T-helper 2 cell treated with Interferon-gamma antibody and Interleukin-4, amounts not matched to agents 100 ng/mL and 5 ng/mL, for 36 hours (primary cell): ENCODE data around the gene SUPT20HL1. TPM values are rescaled to one million over a fixed set of nuclear protein-coding genes. Genes with fewer than 3 reads are reported as not detected.

Experiments used
- intact Hi-C: fragments of 100-400 bp; cut with micrococcal nuclease; formaldehyde crosslinking; loops from one replicate; pipeline ENCODE4 v1.15.1; 2023
- total RNA-seq: library from RNA; stranded (reverse); gene quantifications from 2 replicates; pipeline ENCODE4 v1.2.3, GENCODE V29; 2022

SUPT20HL1 gene
- total RNA-seq, 1 donor from 2014 or later, result not detected

DNA sequence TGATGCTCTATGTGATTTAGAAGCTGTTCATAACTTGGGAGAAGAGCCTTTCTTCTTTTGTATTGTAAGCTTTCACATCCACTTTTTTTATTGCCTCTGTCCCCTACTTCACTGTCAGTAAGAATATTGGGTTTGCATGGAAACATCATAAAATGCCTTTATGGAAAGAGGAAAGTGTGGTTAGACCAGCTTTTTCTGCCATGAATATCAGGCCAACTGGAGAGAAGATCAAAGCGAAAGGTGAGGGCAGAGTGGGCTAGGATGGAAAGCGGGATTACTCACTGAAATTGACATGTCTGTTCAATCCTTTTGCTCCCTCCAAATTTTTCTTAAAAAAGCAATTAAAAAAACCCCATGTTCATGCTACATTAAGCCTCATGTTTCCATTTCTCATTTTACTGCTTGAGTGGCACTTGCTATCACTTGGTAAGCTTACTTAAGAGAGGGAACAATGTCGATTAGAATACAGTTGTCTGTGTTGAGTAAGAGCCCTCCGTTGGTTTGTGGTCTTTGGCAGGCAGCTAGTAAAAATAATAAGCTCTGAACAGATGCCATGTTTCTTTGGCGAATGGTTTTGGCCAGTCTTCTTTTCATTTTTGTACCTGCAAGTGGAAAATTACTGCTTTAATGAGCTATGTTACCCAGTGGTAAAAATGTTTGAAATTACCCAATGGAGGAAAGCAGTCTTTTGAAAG is 35.9 kb downstream of the SUPT20HL1 start:
- intact Hi-C loops, result loop anchor here (1.0 to 10.0 kb wide), 4 partner anchors 103 to 748 kb away; partner anchors contain the start of gene POLA1

DNA sequence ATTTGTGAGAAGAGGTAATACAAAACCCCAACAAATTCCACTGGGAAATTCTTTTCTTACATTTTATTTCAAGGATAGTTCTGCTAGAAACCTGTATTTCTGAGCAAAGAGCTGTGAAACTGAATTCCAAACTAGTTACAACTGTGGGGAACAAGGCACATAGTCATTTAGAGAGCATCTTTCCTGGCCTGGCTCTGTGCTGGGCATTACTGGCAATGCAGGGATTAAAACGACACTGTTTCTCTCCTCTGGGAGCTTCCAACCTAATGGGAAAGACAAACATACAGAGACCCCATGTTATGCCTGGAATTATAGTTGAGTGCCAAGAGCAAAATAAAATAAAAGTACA is 36.5 kb downstream of the SUPT20HL1 start:
- intact Hi-C loops, result loop anchor here (1.0 to 10.0 kb wide), 4 partner anchors 102 to 748 kb away; partner anchors contain the start of gene POLA1

DNA sequence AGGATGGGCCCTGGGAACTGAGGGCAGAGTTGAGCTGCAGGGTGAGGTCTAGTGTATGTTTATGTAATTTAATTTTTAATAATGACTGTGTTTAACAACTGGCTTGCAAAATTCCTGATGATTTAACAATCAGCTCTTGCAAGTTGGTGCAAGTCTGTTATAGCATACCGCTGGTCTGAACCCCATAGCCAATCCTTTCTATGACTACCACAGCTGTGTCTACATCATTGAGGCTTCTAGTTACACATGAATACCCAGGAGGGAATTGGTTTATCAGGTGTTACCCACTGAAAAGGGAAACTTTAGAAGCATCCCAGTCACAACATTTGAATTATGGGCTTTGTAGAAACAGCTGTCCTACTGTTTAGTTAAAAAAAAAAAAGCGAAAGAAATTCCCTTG is 38.3 kb downstream of the SUPT20HL1 start:
- intact Hi-C loops, result loop anchor here (5.0 to 10.0 kb wide), 2 partner anchors 294 to 746 kb away; partner anchors contain the start of gene POLA1

DNA sequence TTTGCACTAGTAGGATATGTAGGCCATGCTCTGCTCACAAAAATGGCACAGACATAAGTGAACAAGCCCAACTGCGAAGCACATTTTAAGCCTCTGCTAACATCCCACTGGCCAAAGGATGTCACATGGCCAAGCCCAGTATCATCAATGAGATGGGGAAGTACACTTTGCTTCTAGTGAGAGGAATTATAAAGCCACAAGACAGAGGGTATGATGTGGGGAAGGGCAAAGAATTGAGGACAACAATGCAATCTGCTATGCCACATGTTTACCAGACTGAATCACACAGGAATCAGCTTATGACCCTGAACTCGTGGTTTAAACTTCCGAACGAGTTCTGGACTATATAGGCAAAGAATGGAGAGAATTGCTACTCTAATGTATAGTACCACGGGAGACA is 39.1 kb downstream of the SUPT20HL1 start:
- intact Hi-C loops, result loop anchor here (5.0 to 10.0 kb wide), 2 partner anchors 293 to 745 kb away; partner anchors contain the start of gene POLA1

DNA sequence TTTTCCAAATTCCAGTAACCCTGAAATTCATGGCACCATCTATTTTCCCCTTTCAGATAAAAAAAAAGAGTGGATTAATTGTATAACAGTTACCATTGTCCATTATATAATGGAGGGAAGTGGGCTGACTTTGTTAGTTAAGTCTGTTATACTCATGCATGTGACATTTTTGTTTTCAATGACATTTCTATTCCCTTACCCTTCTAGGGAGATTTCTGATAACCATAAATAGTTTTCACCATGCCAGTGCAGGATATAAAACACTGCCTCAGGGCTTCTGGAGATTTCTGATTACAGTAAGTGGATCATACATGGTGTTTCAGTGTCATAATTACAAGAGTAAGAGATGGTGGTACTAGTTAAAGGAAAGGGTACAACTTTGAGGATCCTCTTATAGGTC is 45.5 kb downstream of the SUPT20HL1 start:
- intact Hi-C loops, result no loop called here

Other genes starting within 250 kb of the SUPT20HL1 start
- 42.8 and 45.4 TPM in 2 replicates for gene ZFX, start 210.9 kb upstream of the SUPT20HL1 start, total RNA-seq
- not detected in 2 replicates for gene SUPT20HL2, start 46.6 kb upstream of the SUPT20HL1 start, total RNA-seq
- gene PDK3, start 104.6 kb downstream of the SUPT20HL1 start, total RNA-seq, result 20.0 and 20.5 TPM in 2 replicates